K562 (cell line): ENCODE data around the gene RASSF3. TPM values are rescaled to one million over a fixed set of nuclear protein-coding genes. Genes with fewer than 3 reads are reported as not detected.

Source experiments
- ATF3 ChIP-seq, 2 experiments: fragments of 450-650 bp in 1 of 2; sonication (generic) in 1 of 2; formaldehyde crosslinking in 1 of 2; IDR thresholded peaks in 1 of 2; conservative IDR thresholded peaks in 1 of 2; 2 replicates each; pipeline versions ENCODE4 v1.6.1 to v1.8.1; 2016 to 2023; ENCODE audit warnings: mild to moderate bottlenecking in 2 of 2, moderate library complexity in 2 of 2, inconsistent platforms in 1 of 2, missing genetic modification reagents in 1 of 2
- BCL6 ChIP-seq: fragments of 250-450 bp; sonication (Bioruptor Pico); IDR thresholded peaks from 2 replicates; pipeline ENCODE4 v1.4.0; 2020
- CTBP1 ChIP-seq: fragments of 450-650 bp; IDR thresholded peaks from 2 replicates; pipeline ENCODE4 v1.6.1; 2016; ENCODE audit warnings: borderline replicate concordance
- E2F8 ChIP-seq: fragments of 450-650 bp; IDR thresholded peaks from 2 replicates; pipeline ENCODE4 v1.7.1; 2018; ENCODE audit warnings: mild to moderate bottlenecking, low read depth; ENCODE audit not compliant: partially characterized antibody
- HDAC6 ChIP-seq: IDR thresholded peaks from 2 replicates; pipeline ENCODE4 v1.6.1; 2012; ENCODE audit warnings: low read depth, mild to moderate bottlenecking, control low read depth, inconsistent platforms, low read length, moderate library complexity
- HEY1 ChIP-seq: fragments of 250-450 bp; sonication (Bioruptor Pico); IDR thresholded peaks from 2 replicates; pipeline ENCODE4 v1.5.0; 2020; ENCODE audit warnings: mild to moderate bottlenecking, moderate library complexity, borderline replicate concordance
- HINFP ChIP-seq: fragments of 450-650 bp; conservative IDR thresholded peaks from 2 replicates; pipeline ENCODE4 v1.6.1; 2016; ENCODE audit warnings: missing genetic modification characterization, low read depth, mild to moderate bottlenecking, control low read depth, missing compliant biosample characterization
- HMG20B ChIP-seq: fragments of 250-450 bp; sonication (Bioruptor Pico); IDR thresholded peaks from 2 replicates; pipeline ENCODE4 v1.5.0; 2021; ENCODE audit warnings: mild to moderate bottlenecking
- HSF4 ChIP-seq: fragments of 250-450 bp; sonication (Bioruptor Pico); IDR thresholded peaks from 2 replicates; pipeline ENCODE4 v2.1.2; 2022; ENCODE audit warnings: mild to moderate bottlenecking, moderate library complexity, borderline replicate concordance
- JUND ChIP-seq, 2 experiments: IDR thresholded peaks; 2 replicates in 1 of 2; 3 replicates in 1 of 2; pipeline ENCODE4 v1.6.1; 2011; ENCODE audit warnings: borderline replicate concordance in 2 of 2, low read depth in 2 of 2, low read length in 2 of 2, improper control_type of control experiment in 1 of 2, missing biosample characterization in 1 of 2, missing genetic modification characterization in 1 of 2, missing genetic modification reagents in 1 of 2
- NFYB ChIP-seq: IDR thresholded peaks from 2 replicates; pipeline ENCODE4 v1.6.1; 2011; ENCODE audit warnings: mild to moderate bottlenecking, moderate library complexity; ENCODE audit not compliant: insufficient read length; ENCODE audit errors: extremely low read depth
- POLR2B ChIP-seq: fragments of 450-650 bp; IDR thresholded peaks from 2 replicates; pipeline ENCODE4 v1.6.1; 2018; ENCODE audit warnings: low read depth; ENCODE audit not compliant: partially characterized antibody
- RAD21 ChIP-seq, 2 experiments: fragments of 250-450 bp in 1 of 2; fragments of 450-650 bp in 1 of 2; sonication (Bioruptor Pico) in 1 of 2; formaldehyde crosslinking in 1 of 2; IDR thresholded peaks in 1 of 2; conservative IDR thresholded peaks in 1 of 2; 2 replicates each; pipeline versions ENCODE4 v1.4.0 to v1.8.0; 2020 to 2022; ENCODE audit warnings: mild to moderate bottlenecking in 2 of 2, moderate library complexity in 1 of 2
- STAT5A ChIP-seq: IDR thresholded peaks from 2 replicates; pipeline ENCODE4 v1.6.1; 2012; ENCODE audit warnings: low read length, inconsistent platforms, borderline replicate concordance
- ZNF212 ChIP-seq: fragments of 450-650 bp; formaldehyde crosslinking; IDR thresholded peaks from 2 replicates; pipeline ENCODE4 v1.4.0; 2020; ENCODE audit warnings: mild to moderate bottlenecking
- ZNF511 ChIP-seq: sonication (generic); formaldehyde crosslinking; IDR thresholded peaks from 2 replicates; pipeline ENCODE4 v1.8.0; 2022; ENCODE audit warnings: mild to moderate bottlenecking, missing genetic modification reagents
- polyA plus RNA-seq, 8 experiments: library from polyadenylated mRNA; depleted of rRNA in 4 of 8; stranded (reverse) in 5 of 8; unstranded in 3 of 8; fragments of >200 nt; fragmentation: Nextera tagmentation in 2 of 8; fragmentation: Illumina TruSeq in 1 of 8; extraction: Ambion mirVana in 2 of 8; extraction: Trizol in 1 of 8; gene quantifications; 2 replicates each; pipeline versions ENCODE4 v1.2.1 to v1.2.3, GENCODE V29; 2011 to 2014; ENCODE audit warnings: inconsistent platforms in 1 of 8, missing spikeins in 1 of 8
- total RNA-seq, 7 experiments: library from RNA; depleted of rRNA in 6 of 7; stranded (reverse); fragments of >200 nt in 6 of 7; fragmentation: Illumina TruSeq in 2 of 7; extraction: Trizol in 2 of 7; gene quantifications; 2 replicates each; pipeline versions ENCODE4 v1.2.1 to v1.2.3, GENCODE V29; 2011 to 2021; ENCODE audit warnings: low replicate concordance in 1 of 7
- TF ChIP-seq, protein P1 (sequence below), 2 experiments: IDR thresholded peaks; 2 replicates each; pipeline ENCODE4 v1.6.1; 2011; ENCODE audit warnings: borderline replicate concordance in 1 of 2, control low read depth in 1 of 2, low read depth in 1 of 2, low read length in 1 of 2, mild to moderate bottlenecking in 1 of 2, mixed read lengths in 1 of 2, moderate library complexity in 1 of 2; ENCODE audit not compliant: insufficient read depth in 1 of 2, insufficient read length in 1 of 2, poor library complexity in 1 of 2, severe bottlenecking in 1 of 2; ENCODE audit errors: extremely low read depth in 1 of 2

RASSF3 gene
- total and polyA plus RNA-seq, 9 of the 15 experiments (the other 6 are each of a cell fraction or from before 2014, with no cell fraction given), result 3.7 to 39.2 (median 20.2) TPM

DNA sequence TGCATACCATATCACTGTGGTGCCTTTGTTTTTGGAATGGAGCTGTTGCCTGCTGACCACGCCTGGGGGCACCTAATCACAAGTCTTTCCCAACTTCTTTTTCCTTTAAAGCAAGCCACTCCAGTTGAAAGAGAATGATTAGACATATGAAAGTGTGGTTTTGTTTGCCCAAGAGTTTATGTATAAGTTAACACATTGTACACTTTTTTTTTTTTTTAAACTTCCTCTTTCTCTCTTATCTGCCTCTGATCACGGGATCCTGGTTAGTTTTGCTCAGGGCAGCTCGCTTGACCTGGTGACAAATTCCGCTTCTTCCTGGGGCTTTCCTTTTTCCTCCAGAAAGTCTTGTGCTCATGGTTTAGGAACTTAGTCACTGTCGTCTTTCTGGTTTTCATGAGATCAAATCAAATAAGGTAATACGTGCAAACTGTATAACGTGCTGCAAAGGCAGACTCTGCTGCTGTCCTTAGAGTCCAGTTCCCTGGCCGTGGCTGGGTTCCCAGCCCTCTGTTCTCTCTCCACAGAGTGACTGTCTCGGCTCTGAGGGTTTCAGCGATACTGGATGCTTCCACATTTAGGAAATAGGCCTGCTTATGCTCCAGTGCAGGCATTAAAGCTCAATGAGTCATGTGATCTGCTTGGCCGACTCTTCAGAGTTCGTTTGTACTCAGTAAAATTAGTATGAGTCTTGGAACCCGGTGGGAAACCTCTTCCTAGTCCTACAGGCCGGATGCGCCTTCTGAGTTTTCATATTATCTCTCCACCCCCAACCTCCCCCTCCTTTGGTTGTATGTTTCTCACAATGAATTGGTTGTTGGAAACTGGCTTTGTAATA, 15.2 kb downstream of the RASSF3 start (continued):
- TF ChIP-seq CTBP1, result peak; percentile 53; the same call in 1 of the 2 replicates
- no peak for TF ChIP-seq E2F8
- no peak for TF ChIP-seq HEY1
- TF ChIP-seq, protein P1, sequence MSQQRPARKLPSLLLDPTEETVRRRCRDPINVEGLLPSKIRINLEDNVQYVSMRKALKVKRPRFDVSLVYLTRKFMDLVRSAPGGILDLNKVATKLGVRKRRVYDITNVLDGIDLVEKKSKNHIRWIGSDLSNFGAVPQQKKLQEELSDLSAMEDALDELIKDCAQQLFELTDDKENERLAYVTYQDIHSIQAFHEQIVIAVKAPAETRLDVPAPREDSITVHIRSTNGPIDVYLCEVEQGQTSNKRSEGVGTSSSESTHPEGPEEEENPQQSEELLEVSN (IDR thresholded peaks at IDR 0.05; ENCODE audit: borderline replicate concordance in 1 of 2, extremely low read depth in 1 of 2, insufficient read depth in 1 of 2, insufficient read length in 1 of 2, low read depth in 1 of 2, low read length in 1 of 2, poor library complexity in 1 of 2, severe bottlenecking in 1 of 2), result no peak
- no peak for TF ChIP-seq HDAC6
- TF ChIP-seq HSF4 (CRISPR knock-in tag), result no peak
- 0 out of 2 replicates have a peak, but pooled peaks have one; percentile 30 for TF ChIP-seq BCL6 (CRISPR knock-in tag)
- TF ChIP-seq HMG20B (CRISPR knock-in tag), result no peak
- no peak for TF ChIP-seq STAT5A
- TF ChIP-seq NFYB, result no peak
- TF ChIP-seq JUND (IDR thresholded peaks at IDR 0.05; ENCODE audit: borderline replicate concordance, low read depth, low read length), result peak; percentile 56; the same call in 1 of the 2 replicates
- TF ChIP-seq JUND (tag; IDR thresholded peaks at IDR 0.05; ENCODE audit: borderline replicate concordance, low read depth, low read length), result peak; percentile 65; the same call in 1 of the 3 replicates
- no peak for TF ChIP-seq ZNF212 (CRISPR knock-in tag)
- TF ChIP-seq ATF3 (IDR thresholded peaks at IDR 0.05), result peak; percentile 45; the same call in 1 of the 2 replicates
- TF ChIP-seq ATF3 (CRISPR knock-in tag; conservative IDR thresholded peaks at IDR 0.05), result no peak
- no peak for TF ChIP-seq HINFP
- peak; percentile 21 to 29; a peak in 3 of 4 replicates for TF ChIP-seq RAD21 (CRISPR knock-in tag; conservative IDR thresholded peaks at IDR 0.05 in 1 of 2, IDR thresholded peaks at IDR 0.05 in 1 of 2)
- TF ChIP-seq POLR2B, result peak; percentile 34
- no peak for TF ChIP-seq ZNF511
